GM20000 (cell line): ENCODE measurements around the gene ZNF275.
"Not testable (repeated sequence)": the region's sequence is repeated elsewhere in the genome, so short reads cannot be mapped to it uniquely, and the experiment has no call there.

ENCODE experiments used
- DNase-seq: peaks from one replicate; pipeline ENCODE4 v3.0.0; 2012; ENCODE audit warnings: low spot score
- CTCF ChIP-seq: IDR thresholded peaks from 2 replicates; pipeline ENCODE4 v1.5.1; 2012; ENCODE audit warnings: mild to moderate bottlenecking, control low read depth; ENCODE audit errors: extremely low read depth, missing control alignments

ZNF275 gene

GRCh38 chrX:153312041-153312440 is 21.9 kb upstream of the ZNF275 start:
- TF ChIP-seq CTCF: no peak
- DNase-seq: no peak

GRCh38 chrX:153312842-153313241 is 21.1 kb upstream of the ZNF275 start:
- DNase-seq: no peak

GRCh38 chrX:153317306-153317705 is 16.6 kb upstream of the ZNF275 start:
- DNase-seq: no peak
- no peak for TF ChIP-seq CTCF

More at GRCh38 chrX:153312842-153313241, 21.1 kb upstream of the ZNF275 start:
- TF ChIP-seq CTCF: no peak

GRCh38 chrX:153317996-153318722 is 15.8 kb upstream of the ZNF275 start:
- no peak for DNase-seq
- no peak for TF ChIP-seq CTCF

GRCh38 chrX:153318811-153319210 is 15.1 kb upstream of the ZNF275 start:
- no peak for TF ChIP-seq CTCF
- DNase-seq: no peak

GRCh38 chrX:153319295-153320046 is 14.5 kb upstream of the ZNF275 start:
- no peak for TF ChIP-seq CTCF
- no peak for DNase-seq

- not testable (repeated sequence) for DNase-seq
These were observed 13.9 kb upstream of the ZNF275 start for GRCh38 chrX:153320047-153320443.
